CD4-positive, alpha-beta T cell treated with Interleukin-12 subunit alpha and Interleukin-12 subunit beta, for 1 hour (primary cell): ENCODE data around the gene LGI4.
"Not testable (repeated sequence)": the region's sequence is repeated elsewhere in the genome, so short reads cannot be mapped to it uniquely, and the experiment has no call there.

Source experiments
- DNase-seq: peaks from one replicate; pipeline ENCODE4 v3.0.0-alpha.2; 2020

LGI4 gene

DNA sequence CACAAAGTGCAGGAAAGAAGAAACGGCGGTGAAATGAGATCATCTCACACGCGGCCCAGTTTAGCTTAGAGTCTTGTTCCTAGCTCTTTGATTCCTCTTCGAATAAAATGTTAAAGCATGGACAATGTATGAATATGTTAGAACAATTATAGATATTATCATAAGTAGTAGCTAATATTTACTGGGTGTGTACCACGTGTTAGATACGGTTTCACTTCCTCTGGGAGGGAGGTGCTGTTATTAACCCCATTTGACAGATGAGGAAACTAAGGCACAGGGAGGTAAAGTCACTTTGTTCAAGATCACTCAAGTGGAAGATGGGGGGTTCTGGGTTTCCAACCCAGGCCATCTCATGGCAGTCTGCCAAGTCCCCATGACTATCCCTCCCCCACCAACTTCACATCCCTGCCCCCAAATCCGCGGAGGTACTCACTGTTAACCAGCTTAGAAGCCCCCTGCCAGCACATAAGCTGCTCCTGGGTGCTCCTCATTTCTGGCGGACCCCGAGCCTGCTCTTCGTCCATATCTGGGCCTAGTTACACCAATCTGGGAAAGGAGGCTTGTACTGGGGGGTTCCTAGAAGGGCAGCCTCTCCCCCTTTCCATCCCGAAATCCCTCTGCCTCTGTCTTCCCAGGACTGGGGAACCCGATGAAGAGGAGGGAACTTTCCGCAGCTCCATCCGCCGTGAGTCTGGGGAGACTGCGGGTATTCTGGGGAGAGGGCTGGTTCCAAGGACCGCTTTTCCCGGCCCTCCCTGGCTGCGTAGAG, 7.2 kb upstream of the LGI4 start:
- DNase-seq, result peak; percentile 37

DNA sequence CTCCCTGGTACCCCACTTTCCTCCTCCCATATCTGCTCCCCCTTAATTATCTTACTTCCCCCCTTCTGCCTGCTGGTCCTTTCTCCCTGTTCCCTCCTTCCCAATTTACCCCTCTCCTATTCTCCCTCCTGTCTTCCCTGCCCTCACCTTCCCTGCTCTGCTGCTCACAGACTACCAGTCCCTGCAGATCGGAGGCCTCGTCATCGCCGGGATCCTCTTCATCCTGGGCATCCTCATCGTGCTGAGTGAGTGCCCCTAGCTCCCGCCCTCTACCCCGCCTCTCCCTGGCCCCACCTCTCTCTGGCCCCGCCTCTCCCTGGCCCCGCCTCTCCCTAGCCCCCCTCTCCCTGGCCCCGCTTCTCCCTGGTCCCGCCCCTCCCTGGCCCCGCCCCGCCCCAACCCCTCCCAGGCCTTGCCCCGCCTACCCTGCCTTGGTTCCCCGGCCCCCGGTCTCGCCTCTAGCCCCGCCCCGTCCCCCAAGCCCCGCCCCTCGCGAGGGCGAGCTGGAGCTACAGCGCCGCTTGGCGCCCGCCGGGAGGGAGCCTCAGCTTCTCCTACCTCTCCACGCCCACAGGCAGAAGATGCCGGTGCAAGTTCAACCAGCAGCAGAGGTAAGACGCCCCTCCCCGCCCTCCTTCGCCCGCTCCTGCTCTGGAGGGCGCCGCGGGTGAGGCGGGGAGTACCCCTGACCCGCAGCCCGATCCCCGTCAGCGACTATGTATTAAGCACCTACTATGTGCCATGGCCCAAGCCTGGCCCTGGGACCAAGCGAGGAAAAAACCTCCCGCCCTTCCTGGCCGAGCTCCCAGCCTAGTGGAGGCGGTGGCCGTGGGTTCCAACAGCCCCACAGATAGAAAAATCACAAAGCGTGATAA, 6.3 kb upstream of the LGI4 start:
- DNase-seq, result peak; percentile 96

DNA sequence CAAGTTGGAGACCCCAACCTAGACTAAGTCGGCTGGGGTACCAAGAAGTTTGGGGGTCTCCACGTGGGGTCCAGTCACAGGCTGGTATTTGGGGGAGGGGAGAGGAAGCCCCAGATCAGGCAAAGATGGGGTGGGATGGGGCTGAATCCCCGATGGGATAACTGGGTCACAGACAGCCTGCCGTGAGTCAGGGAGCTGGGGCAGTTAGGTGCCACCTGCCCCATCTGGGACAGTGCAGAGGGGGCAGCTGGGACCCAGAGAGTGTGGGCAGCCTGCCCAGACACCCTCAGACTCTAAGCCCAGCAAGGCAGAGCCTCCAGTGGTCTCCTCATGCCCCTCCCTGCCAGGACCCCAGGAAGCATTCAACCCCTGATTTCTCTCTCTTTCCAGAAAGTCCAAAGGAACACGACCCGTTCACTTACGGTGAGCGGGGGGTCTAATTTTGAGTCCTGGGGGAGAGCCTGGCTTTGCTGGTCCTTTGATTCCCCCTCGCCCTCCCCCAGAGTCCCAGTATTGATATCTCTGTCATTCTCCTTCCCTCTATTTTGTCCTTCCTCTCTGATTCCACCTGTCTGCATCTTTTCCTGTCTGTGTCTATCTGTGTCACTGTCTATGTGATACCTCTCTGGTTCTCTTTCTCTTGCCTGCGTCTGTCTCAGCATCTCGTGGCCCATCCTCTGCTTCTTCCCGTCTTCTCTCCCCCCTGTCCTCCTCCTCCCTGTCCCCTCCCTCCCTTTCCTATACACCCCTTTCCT, 5.5 kb upstream of the LGI4 start:
- no peak for DNase-seq

DNA sequence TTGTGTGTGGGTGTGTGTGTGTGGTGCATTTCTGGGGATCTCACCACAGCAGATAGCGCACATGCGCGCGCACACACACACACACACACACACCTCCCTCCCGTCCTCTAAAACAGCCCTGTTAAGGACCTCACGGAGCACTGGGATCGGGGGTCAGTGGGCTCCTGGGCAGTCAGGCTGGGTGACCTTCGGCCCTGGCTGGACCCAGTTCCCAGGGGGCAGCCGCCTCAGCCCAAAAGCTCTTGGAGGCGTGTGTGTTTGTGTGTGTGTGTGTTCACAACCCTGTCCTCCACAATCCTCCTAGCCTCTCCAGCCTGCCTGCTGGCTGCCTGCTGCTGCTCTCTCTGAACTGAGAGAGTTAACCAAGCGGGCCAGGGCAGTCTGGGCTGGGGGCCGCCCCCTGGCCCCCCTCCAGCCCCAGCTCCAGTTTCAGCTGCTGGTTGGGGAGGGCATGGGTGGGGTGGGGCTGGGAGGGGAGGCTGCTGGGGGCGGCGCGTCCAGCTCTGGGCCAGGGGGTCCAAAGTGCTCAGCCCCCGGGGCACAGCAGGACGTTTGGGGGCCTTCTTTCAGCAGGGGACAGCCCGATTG, 3.5 kb upstream of the LGI4 start, which contains the start of gene FXYD1:
FXYD1 (plus strand) TSS at position 520 of the 588 bp plus-strand sequence. CDS start 1,256 bp downstream, outside the sequence.
- no peak for DNase-seq

DNA sequence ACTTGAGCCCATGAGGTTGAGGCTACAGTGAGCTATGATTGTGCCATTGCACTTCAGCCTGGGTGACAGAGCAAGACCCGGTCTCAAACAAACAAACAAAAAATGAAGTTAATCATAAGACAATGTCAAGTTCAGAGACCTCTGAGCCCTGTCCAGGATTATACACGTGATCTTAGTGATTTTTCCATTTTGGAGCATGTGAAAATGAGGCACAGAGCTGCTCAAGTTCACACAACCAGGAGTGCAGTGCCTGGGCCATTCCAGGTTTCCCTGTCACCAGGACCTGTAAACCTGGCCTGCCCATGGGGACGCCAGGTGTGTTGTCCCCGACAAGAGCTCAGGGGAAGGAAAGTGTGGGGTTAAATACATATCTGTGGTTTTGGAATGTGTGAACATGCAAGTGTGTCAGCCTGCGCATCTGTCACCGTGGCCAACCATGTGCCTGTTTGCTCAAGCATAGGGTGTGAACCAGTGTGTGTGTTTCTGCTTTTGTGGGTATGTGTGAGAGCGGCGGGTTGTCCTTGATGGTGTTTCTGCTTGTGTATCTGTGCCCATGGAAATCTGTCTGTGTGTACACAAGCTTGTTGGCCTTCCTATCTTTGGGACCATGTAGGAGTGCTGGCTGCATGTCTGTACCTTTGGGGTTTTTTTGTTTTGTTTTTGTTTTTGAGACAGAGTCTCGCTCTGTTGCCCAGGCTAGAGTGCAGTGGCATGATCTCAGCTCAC, 2.3 kb upstream of the LGI4 start:
- no peak for DNase-seq

DNA sequence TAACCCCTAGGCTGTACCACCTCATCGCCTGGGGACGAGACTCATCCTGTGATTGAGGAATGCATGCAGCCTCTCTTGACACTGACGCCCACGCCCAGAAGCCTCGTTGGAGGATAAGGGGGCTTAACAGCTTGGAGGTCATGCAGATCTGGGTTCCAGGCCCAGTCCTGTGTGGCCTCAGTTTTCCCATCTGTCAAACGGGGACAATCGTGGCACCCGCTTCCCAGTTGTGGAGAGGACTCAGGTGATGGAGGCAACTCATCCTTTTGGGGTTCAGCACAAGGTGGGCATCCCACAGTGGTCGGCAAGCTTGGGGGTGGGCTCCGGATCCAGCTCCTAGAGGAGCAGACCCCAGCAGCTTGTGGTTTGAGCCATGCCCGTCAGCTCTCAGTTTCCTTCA, 1.4 kb upstream of the LGI4 start:
- no peak for DNase-seq

DNA sequence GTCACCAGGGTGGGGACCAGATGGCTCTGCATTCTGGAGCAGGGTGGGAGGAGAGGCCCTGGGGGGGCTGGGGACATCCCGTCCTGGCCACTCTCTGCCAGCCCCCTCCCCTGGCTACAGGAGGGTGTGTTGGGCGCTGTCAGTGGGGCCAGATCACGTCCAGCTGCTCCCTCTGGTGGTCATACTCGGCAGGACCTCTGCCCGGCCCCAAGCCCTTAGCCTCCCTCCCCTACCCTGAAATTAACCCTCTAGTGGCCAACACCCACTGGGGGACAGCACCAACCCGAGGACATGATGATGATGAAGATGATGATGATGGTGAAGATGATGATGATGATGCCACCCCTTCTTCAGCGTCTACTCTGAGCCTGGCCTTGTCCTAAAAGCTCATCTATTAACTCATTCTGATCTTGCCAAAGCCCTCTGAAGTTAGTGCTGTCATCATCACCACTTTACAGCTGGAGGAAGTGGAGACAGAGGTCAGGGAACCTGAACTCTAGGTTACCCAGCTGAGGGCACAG, 590 bp upstream of the LGI4 start:
- peak; percentile 69 for DNase-seq

DNA sequence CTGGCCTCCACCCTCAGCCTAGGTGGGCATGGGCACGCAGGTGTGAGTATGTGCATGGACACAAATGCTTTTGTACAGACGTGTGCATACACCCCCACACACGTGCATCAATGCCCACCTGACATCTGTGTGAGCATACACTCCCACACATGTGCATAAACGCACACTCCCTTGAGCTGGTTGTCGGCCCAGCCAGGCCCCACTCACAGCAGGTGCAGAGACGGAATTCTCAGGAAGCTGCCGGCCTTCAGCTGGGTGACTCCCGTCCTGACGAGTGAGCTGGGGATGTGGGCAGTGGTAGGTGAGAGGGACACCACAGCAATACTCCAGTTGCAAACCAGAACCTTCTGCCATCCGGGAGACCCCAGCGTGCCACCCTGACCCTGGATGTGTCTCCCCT, 1.0 kb downstream of the LGI4 start:
- DNase-seq, result no peak

DNA sequence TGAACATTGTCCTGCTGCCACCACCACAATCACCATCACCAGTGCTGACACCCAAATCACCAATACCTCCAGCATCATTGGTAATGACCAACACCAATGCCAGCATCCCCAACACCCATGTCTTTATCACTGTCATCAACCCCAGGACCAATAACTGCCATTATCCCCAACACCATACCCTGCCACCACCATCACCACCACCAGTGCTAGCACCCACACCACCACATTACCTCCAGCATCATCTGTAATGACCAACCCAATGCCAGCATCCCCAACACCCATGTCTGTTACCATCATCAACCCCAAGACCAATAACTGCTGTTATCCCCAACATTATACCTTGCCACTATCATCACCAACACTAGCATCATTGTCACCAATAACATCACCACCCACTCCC, 2.6 kb downstream of the LGI4 start:
- no peak for DNase-seq

DNA sequence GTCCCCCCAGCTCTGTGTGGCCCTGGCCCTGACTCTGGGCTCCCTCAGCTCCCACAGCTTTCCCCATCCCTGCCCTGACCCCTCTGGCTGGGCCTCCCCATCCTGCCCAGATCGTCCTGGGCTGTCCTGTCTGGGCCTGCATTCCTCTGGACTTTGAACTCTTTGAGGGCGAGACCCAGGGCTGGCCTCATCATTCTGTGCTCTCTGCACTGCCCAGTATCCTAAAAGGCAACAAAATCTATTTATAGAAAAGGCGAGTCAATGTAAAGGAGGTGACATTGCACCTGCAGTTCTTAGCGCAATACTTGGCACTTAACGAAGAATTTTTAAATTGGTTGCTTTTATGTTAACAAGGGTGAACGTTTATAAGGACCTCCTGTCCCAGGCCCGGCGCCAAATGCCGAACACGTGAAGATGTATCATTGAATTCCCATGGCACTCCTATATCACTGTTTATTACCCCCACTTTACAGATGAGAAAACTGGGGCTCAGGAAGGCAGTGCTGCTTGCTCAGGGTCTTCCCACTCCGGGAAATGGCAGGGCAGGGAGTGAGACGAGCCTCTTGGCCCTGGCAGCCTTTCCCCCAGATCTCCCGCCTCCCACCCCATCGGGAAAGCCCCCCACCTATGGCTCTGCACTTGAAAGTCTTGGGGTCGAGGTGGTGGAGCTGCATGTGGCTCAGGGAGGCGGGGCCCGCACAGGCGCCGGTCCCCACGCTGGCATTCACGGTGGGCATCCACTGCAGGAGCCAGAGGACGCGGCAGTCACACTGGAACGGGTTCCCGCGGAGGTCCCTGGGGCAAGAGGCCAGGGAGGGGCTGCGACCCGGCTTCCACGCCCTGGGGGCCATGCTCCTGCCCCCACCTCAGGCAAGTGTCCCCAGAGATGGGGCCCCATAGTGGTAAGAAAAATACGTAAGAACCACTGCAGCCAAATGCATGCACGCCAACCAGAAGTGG, 3.8 kb downstream of the LGI4 start:
- DNase-seq, result no peak

DNA sequence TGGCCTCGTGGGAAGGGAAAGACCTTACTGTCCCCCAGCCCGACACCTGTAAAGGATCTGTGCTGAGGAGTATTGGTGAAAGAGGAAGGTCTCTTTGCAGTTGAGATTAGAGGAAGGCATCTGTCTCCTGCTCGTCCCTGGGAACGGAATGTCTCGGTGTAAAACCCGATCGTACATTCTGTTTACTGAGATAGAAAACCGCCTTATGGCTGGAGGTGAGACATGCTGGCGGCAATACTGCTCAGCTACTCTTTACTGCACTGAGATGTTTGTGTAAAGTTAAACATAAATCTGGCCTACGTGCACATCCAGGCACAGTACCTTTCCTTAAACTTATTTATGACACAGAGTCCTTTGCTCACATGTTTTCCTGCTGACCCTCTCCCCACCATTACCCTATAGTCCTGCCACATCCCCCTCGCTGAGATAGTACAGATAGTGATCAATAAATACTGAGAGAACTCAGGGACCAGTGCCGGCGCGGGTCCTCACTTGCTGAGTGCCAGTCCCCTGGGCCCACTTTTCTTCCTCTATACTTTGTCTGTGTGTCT, 5.1 kb downstream of the LGI4 start:
- DNase-seq, result not testable (repeated sequence)

DNA sequence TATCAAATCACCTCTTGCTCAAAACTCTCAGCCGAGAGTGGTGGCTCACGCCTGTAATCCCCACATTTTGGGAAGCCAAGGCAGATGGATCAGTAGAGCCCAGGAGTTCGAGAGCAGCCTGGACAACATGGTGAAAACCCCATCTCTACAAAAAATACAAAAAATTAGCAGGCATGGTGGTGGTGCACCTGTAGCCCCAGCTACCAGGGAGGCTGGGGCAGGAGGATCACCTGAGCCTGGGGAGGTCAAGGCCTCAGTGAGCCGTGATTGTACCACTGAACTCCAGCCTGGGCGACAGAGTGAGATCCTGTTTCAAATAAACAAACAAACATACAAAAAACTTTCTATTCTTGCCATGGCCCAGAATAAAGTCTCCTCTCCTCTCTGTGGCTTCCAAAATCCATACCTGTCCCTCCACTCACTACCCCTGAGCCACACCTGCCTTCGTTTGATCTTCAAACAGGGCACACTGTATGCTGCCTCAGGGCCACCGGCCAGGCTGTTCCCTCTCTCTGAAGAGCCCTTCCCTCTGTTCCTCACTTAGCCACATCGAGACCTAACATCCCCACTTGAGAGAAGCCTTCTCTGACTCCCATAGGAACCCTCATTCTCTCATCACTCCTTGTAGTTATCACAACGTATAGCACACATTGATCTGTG, 6.3 kb downstream of the LGI4 start:
- DNase-seq, result no peak

DNA sequence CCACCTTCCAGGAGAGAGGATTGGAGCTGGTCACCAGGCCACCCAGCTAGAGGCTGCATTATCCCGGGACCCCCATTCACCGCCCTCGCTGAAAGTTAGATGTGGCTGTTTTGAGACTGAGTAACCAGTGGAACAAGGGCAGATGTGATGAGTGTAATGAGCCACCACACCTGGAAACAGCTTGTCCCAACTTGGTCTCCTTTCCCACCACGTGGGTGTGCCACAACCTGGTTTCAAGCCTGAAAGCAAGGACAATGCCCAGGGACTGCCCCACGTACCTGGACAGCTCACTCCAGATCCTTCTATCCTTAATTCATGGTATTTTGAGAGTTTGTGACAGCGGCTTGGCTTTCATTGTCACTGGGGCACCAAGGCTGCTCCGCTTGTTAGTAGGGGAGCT, 7.0 kb downstream of the LGI4 start:
- no peak for DNase-seq

DNA sequence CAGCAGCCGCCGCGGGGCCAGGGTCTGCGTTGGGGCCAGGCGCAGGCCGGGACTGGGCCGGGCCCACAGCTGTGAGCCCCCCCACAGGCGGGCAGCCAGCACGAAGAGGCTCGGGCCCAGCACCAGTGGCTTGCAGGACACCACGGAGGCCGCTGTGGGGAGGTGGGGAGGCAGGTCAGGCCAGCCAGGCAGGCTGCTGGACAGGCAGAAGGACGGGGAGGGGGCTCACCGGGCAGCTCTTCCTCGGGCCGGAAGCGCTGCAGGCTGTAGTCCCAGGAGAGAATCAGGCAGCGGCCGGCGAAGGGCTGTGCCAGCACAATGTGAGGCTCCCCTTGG, 8.3 kb downstream of the LGI4 start:
- DNase-seq, result no peak

DNA sequence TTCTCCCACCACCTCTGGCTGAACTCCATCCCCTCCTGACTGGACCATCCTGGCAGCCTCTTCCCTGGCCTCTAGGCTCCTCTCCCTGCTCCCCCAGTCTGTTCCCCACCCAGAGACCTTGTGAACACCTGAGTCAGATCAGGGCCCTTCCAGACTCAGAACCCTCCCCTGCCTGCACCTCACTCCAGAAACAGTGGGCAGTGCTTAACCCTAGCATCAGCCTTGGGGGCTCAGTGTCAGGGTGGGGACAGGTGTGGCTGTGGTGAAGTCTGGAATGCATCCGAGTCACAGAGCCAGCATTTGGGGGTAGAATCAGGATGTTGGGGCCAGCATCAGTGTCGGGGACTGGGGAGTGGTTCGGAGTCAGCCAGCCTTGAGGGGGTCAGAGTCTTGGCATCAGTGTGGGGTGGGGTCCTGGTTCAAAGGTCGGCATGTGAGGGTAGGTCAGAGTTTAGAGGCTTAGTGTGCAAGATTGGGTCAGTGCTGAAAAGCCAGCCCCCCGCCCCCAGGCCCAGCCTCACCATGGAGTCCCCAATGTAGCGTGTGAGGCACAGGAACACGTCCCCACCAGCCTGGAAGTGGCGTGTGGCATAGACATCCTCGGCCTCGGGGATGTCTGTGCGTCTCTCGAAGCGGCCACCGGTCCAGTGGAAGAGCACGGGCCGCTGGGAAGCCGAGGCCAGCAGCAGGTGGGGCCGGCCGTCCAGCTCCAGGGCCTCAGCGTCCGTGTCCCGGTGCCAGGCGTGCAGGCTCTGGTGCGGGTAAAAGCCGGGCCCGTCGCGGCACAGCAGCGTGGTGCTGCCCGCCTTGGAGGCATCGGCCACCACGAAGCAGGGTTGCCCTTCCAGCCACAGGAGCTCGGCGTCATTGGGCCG, 8.9 kb downstream of the LGI4 start:
- no peak for DNase-seq

DNA sequence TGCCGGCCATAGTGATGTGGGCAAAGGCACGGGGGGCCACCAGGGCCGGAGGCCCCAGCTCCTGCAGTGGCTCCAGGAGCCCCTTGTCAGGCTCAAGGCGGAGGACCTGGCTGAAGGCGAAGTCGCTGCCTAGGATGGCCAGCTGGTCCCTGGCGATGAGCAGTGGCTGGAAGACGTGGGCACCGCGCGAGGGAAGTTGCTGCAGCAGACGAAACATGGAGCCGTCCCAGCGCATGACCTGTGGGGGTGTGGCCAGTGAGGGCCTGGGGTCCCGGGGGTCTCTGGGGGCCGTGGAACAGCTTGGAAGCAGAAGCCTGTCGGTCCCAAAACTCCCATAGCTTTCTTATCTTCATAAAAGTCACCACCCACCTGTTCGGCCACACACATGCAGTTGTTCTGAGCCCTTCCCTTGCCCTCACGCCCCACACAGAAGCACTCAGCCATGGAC, 9.6 kb downstream of the LGI4 start:
- DNase-seq, result no peak

DNA sequence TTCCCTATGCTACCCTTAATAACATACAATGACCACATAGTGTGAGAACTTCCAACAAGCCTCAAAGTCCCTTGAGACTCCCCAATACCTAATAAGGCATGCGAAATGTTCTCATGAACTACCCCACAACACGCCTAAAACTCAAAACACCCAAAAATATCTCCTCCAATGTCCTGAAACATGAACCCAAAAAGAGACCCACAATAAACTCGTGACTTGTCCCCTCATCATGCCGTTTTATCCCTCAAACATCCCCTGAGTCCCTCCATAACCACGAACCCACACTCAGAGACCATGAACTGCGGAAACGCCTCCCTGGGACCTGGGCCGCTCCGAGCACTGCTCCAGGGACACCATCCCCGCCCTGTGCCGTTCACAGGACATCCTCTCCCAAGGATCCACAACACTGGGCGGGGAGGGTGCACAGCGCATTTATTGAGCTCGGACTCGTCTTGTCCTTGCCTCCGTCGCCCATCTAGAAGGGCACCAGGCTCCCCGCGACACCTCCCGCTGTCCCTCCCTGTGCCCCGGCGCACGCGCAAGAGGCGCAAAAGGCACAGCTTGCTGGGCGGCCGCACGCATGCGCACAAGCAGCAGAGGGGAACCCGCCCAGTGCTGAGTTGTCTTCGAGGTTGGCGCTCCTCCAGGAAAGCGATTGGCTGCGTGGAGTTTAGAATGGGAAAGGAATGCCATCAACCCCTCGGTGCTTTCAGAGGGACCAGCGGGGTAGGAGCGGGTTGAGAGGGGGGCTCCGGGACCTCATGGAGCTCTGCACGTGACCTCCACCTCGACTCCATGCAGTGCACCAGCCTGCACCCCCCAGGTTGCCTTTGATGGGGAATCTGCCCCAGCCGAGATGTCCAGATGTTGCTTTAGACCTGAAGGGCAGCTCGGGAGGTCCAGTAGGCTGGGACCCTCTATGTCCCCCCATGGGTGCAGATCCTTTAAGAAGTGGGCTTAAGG, 10.5 kb downstream of the LGI4 start:
- peak; percentile 89 for DNase-seq

DNA sequence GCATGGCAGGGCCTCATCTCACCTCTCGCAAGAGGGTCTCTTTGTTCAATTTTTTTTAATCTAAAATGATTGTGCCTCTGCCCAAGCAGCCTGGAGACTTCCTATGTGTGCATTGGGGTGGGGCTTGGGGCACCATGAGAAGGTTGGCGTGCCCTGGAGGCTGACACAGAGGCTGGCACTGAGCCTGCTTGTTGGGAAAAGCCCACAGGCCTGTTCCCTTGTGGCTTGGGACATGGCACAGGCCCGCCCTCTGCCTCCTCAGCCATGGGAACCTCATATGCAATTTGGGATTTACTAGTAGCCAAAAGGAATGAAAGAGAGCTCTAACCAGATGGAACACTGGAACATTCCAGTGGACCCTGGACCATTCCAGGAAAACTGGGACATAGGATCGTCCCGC, 11.3 kb downstream of the LGI4 start:
- no peak for DNase-seq
